Inflammatory macrophage treated with lipopolysaccharide for 4 hours (primary cell): Measurements from ENCODE around the gene TPO.
"Not testable (repeated sequence)": the region's sequence is repeated elsewhere in the genome, so short reads cannot be mapped to it uniquely, and the experiment has no call there.

ENCODE experiments used
- DNase-seq: peaks from one replicate; pipeline ENCODE4 v3.0.0-alpha.2; 2020

TPO gene

GRCh38 chr2:1405967-1406366 lies 7.3 kb upstream of the TPO start:
- no peak for DNase-seq

- no peak for DNase-seq
Measured at GRCh38 chr2:1406434-1406833, 6.8 kb upstream of the TPO start.

- no peak for DNase-seq
Measured at GRCh38 chr2:1407950-1408675, 5.2 kb upstream of the TPO start.

GRCh38 chr2:1414121-1414520 lies 858 bp downstream of the TPO start:
- no peak for DNase-seq

GRCh38 chr2:1414901-1415300 lies 1.6 kb downstream of the TPO start:
- DNase-seq, result not testable (repeated sequence)

GRCh38 chr2:1415501-1415900 lies 2.2 kb downstream of the TPO start:
- DNase-seq, result no peak

- DNase-seq, result no peak
Measured at GRCh38 chr2:1418566-1418965, 5.3 kb downstream of the TPO start.

GRCh38 chr2:1420746-1421480 lies 7.7 kb downstream of the TPO start:
- no peak for DNase-seq

- DNase-seq, result no peak
Measured at GRCh38 chr2:1421731-1422130, 8.5 kb downstream of the TPO start.

GRCh38 chr2:1422131-1422530 lies 8.9 kb downstream of the TPO start:
- DNase-seq, result no peak

GRCh38 chr2:1422716-1423285 lies 9.5 kb downstream of the TPO start:
- no peak for DNase-seq

GRCh38 chr2:1427086-1427485 lies 13.8 kb downstream of the TPO start:
- no peak for DNase-seq

GRCh38 chr2:1429895-1430294 lies 16.6 kb downstream of the TPO start:
- DNase-seq, result no peak

GRCh38 chr2:1430491-1430890 lies 17.2 kb downstream of the TPO start:
- DNase-seq, result no peak

- DNase-seq, result no peak
Measured at GRCh38 chr2:1431886-1432400, 18.7 kb downstream of the TPO start.

GRCh38 chr2:1432726-1433125 lies 19.5 kb downstream of the TPO start:
- no peak for DNase-seq

- DNase-seq, result no peak
Measured at GRCh38 chr2:1436369-1436768, 23.1 kb downstream of the TPO start.

- no peak for DNase-seq
Measured at GRCh38 chr2:1437101-1437500, 23.8 kb downstream of the TPO start.

- no peak for DNase-seq
Measured at GRCh38 chr2:1437537-1437936, 24.3 kb downstream of the TPO start.

- no peak for DNase-seq
Measured at GRCh38 chr2:1438972-1439371, 25.7 kb downstream of the TPO start.

- DNase-seq, result no peak
Measured at GRCh38 chr2:1440581-1440980, 27.3 kb downstream of the TPO start.

- DNase-seq, result no peak
Measured at GRCh38 chr2:1446301-1446700, 33.0 kb downstream of the TPO start.

GRCh38 chr2:1448009-1448408 lies 34.7 kb downstream of the TPO start:
- DNase-seq, result no peak

GRCh38 chr2:1450915-1451314 lies 37.7 kb downstream of the TPO start:
- no peak for DNase-seq
